ENCODE results near the gene TCF20.

DNA sequence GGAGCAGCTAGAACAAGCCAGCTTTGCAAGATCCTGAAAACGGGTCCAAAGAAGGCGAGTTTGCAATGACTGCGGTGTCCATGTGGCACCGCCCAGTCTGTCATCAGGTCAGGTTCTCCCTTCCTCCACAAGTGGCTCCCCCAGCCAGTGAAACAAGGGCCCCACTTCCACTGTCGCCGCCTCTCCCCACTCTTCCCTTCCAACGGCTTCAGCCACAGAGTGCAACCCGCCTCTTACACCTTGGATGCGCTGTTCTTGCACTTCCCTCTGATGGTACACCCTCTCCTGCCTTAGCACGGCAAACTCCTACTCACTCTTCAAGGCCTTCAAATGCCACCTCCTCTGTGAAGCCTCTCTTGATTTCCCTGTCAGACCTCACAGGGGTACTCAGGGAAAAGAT lies 10.8 kb upstream of the TCF20 start:
- TF ChIP-seq, protein P1, sequence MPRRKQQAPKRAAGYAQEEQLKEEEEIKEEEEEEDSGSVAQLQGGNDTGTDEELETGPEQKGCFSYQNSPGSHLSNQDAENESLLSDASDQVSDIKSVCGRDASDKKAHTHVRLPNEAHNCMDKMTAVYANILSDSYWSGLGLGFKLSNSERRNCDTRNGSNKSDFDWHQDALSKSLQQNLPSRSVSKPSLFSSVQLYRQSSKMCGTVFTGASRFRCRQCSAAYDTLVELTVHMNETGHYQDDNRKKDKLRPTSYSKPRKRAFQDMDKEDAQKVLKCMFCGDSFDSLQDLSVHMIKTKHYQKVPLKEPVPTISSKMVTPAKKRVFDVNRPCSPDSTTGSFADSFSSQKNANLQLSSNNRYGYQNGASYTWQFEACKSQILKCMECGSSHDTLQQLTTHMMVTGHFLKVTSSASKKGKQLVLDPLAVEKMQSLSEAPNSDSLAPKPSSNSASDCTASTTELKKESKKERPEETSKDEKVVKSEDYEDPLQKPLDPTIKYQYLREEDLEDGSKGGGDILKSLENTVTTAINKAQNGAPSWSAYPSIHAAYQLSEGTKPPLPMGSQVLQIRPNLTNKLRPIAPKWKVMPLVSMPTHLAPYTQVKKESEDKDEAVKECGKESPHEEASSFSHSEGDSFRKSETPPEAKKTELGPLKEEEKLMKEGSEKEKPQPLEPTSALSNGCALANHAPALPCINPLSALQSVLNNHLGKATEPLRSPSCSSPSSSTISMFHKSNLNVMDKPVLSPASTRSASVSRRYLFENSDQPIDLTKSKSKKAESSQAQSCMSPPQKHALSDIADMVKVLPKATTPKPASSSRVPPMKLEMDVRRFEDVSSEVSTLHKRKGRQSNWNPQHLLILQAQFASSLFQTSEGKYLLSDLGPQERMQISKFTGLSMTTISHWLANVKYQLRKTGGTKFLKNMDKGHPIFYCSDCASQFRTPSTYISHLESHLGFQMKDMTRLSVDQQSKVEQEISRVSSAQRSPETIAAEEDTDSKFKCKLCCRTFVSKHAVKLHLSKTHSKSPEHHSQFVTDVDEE (CRISPR knock-in tag; IDR thresholded peaks at IDR 0.05) = no peak
- no peak for TF ChIP-seq ZFP30 (CRISPR knock-in tag; IDR thresholded peaks at IDR 0.05)
- TF ChIP-seq, protein P2, sequence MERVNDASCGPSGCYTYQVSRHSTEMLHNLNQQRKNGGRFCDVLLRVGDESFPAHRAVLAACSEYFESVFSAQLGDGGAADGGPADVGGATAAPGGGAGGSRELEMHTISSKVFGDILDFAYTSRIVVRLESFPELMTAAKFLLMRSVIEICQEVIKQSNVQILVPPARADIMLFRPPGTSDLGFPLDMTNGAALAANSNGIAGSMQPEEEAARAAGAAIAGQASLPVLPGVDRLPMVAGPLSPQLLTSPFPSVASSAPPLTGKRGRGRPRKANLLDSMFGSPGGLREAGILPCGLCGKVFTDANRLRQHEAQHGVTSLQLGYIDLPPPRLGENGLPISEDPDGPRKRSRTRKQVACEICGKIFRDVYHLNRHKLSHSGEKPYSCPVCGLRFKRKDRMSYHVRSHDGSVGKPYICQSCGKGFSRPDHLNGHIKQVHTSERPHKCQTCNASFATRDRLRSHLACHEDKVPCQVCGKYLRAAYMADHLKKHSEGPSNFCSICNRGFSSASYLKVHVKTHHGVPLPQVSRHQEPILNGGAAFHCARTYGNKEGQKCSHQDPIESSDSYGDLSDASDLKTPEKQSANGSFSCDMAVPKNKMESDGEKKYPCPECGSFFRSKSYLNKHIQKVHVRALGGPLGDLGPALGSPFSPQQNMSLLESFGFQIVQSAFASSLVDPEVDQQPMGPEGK (CRISPR knock-in tag; IDR thresholded peaks at IDR 0.05; ENCODE audit: borderline replicate concordance) = no peak
- no peak for TF ChIP-seq ISL1 (CRISPR knock-in tag; IDR thresholded peaks at IDR 0.05)
- no peak for TF ChIP-seq BACH2 (CRISPR knock-in tag; IDR thresholded peaks at IDR 0.05; ENCODE audit: borderline replicate concordance)
- no peak for TF ChIP-seq ARNTL (CRISPR knock-in tag; IDR thresholded peaks at IDR 0.05; ENCODE audit: borderline replicate concordance, low read depth)
